Ammon's horn (tissue), 1 donor: ENCODE results near the gene MYO18B.

Experiments used
- DNase-seq: peaks from one replicate; pipeline ENCODE4 v3.0.0-alpha.2; 2016; ENCODE audit warnings: low spot score

Gene MYO18B

GRCh38 chr22:25853501-25854284 is 111.7 kb downstream of the MYO18B start:
- DNase-seq, result peak; percentile 36

- DNase-seq, result no peak
These were observed 127.8 kb downstream of the MYO18B start for GRCh38 chr22:25869771-25870170.

GRCh38 chr22:25874327-25874726 is 132.3 kb downstream of the MYO18B start:
- DNase-seq, result no peak

GRCh38 chr22:25875461-25875860 is 133.5 kb downstream of the MYO18B start:
- DNase-seq, result no peak

GRCh38 chr22:25876871-25877270 is 134.9 kb downstream of the MYO18B start:
- DNase-seq, result peak; percentile 54

- no peak for DNase-seq
These were observed 136.9 kb downstream of the MYO18B start for GRCh38 chr22:25878933-25879332.

- no peak for DNase-seq
These were observed 138.5 kb downstream of the MYO18B start for GRCh38 chr22:25880524-25880923.

- DNase-seq, result no peak
These were observed 139.3 kb downstream of the MYO18B start for GRCh38 chr22:25881210-25881755.

- DNase-seq, result no peak
These were observed 140.4 kb downstream of the MYO18B start for GRCh38 chr22:25882360-25882759.

GRCh38 chr22:25883482-25884033 is 141.6 kb downstream of the MYO18B start:
- no peak for DNase-seq

- DNase-seq, result no peak
These were observed 142.1 kb downstream of the MYO18B start for GRCh38 chr22:25884121-25884520.

GRCh38 chr22:25888399-25889054 is 146.5 kb downstream of the MYO18B start:
- DNase-seq, result no peak

GRCh38 chr22:25890651-25891050 is 148.7 kb downstream of the MYO18B start:
- no peak for DNase-seq

GRCh38 chr22:25892678-25893077 is 150.7 kb downstream of the MYO18B start:
- no peak for DNase-seq

- no peak for DNase-seq
These were observed 153.7 kb downstream of the MYO18B start for GRCh38 chr22:25895678-25896077.

GRCh38 chr22:25896098-25896497 is 154.1 kb downstream of the MYO18B start:
- no peak for DNase-seq

GRCh38 chr22:25896592-25896991 is 154.6 kb downstream of the MYO18B start:
- DNase-seq, result no peak

- no peak for DNase-seq
These were observed 156.8 kb downstream of the MYO18B start for GRCh38 chr22:25898707-25899365.

- no peak for DNase-seq
These were observed 157.6 kb downstream of the MYO18B start for GRCh38 chr22:25899566-25899965.

GRCh38 chr22:25900390-25900789 is 158.4 kb downstream of the MYO18B start:
- no peak for DNase-seq

- peak; percentile 91 for DNase-seq
These were observed 158.9 kb downstream of the MYO18B start for GRCh38 chr22:25900880-25901279.

- DNase-seq, result no peak
These were observed 160.4 kb downstream of the MYO18B start for GRCh38 chr22:25902402-25902801.
